Heart right ventricle (tissue), 16 donors: ENCODE results near the gene RNASE4. TPM values are rescaled to one million over a fixed set of nuclear protein-coding genes. Genes with fewer than 3 reads are reported as not detected.

ENCODE experiments used
- ATAC-seq, 8 donors: fragments of 200-7000 bp; cut with Tn5 transposase; one replicate each; pipeline ENCODE4 v1.9.1; 2020; ENCODE audit warnings: mild to moderate bottlenecking in 8 of 8, moderate library complexity in 8 of 8, moderate number of reproducible peaks in 1 of 8
- DNase-seq, 2 donors: peaks; one replicate each; pipeline ENCODE4 v3.0.0-alpha.2; 2020
- H3K27ac ChIP-seq, 10 donors: fragments of 200-600 bp; sonication (generic) in 2 of 10; one replicate each; pipeline versions ENCODE4 v1.5.0 to v1.8.0; 2020 to 2022; ENCODE audit warnings: mild to moderate bottlenecking in 3 of 10
- H3K27me3 ChIP-seq, 7 donors: fragments of 200-600 bp; one replicate each; pipeline ENCODE4 v1.8.0; 2021 to 2022; ENCODE audit warnings: mild to moderate bottlenecking in 2 of 7
- H3K36me3 ChIP-seq, 9 donors: fragments of 200-600 bp; sonication (generic) in 1 of 9; one replicate each; pipeline versions ENCODE4 v1.5.0 to v1.8.0; 2020 to 2022; ENCODE audit warnings: mild to moderate bottlenecking in 2 of 9
- H3K4me1 ChIP-seq, 9 donors: fragments of 200-600 bp; sonication (generic) in 1 of 9; one replicate each; pipeline versions ENCODE4 v1.5.0 to v1.8.0; 2020 to 2022; ENCODE audit warnings: mild to moderate bottlenecking in 4 of 9
- H3K4me3 ChIP-seq, 10 donors: fragments of 200-600 bp; sonication (generic) in 2 of 10; one replicate each; pipeline versions ENCODE4 v1.5.0 to v1.8.0; 2020 to 2022; ENCODE audit warnings: mild to moderate bottlenecking in 7 of 10, moderate library complexity in 2 of 10
- H3K9me3 ChIP-seq, 11 donors: fragments of 200-600 bp in 10 of 11; sonication (generic) in 2 of 11; one replicate each; pipeline versions ENCODE4 v1.5.0 to v1.8.0; 2013 to 2022; ENCODE audit warnings: mild to moderate bottlenecking in 2 of 11, control low read depth in 1 of 11, moderate library complexity in 1 of 11
- WGBS, 2 donors: extraction: QIAGEN DNeasy Blood & Tissue Kit; methylation state at CpG; one replicate each; pipeline ENCODE4 v1.1.7; 2013; ENCODE audit warnings: inconsistent platforms in 1 of 2; 5-methylcytosine and 5-hydroxymethylcytosine counted together
- intact Hi-C, 10 donors: fragments of 100-400 bp; cut with DNase I; formaldehyde crosslinking; loops; one replicate each; pipeline versions ENCODE4 v1.11.1 to v1.14.2; 2022
- polyA plus RNA-seq, 2 donors: library from polyadenylated mRNA; stranded (reverse); fragments of 200-250 nt; gene quantifications; one replicate each; pipeline ENCODE4 v1.2.3, GENCODE V29; 2013
- total RNA-seq, 10 donors: library from RNA; stranded (reverse); fragmentation: NEBNext Ultra II Directional in 3 of 10; extraction: Animal tissue kit (Norgen Biotek cat#: 25700) in 3 of 10; gene quantifications; one replicate each; pipeline versions ENCODE4 v1.2.1 to v1.2.4, GENCODE V29; 2021 to 2023
- TF ChIP-seq, protein P1 (sequence below), 9 donors: fragments of 200-600 bp; sonication (generic) in 2 of 9; IDR thresholded peaks; one replicate each; pipeline versions ENCODE4 v1.5.0 to v1.8.0; 2021 to 2022; ENCODE audit warnings: antibody characterized with exemption in 9 of 9, mild to moderate bottlenecking in 5 of 9, moderate library complexity in 1 of 9
- donor health status: Arrhythmogenic right ventricular cardiomyopathy.
- donor health status: ischemic (EF 13 %, LVEDD 7.1; RV severe dilation, severe dysfunction).
- donor health status: healthy with polysubstance abuse.
- donor health status: DM: no; HTN: yes; CAD: no.
- donor health status: DM: no; HTN: no; CAD: no.
- donor health status: ischemic (EF 25% LVEDD 6.9; RV normal size, moderate dysfunction).
- donor health status: ischemic (EF 25% LVEDD 5.7; RV mildly dilated, moderate dysfunction).
- donor health status: healthy.
- donor health status: DM: yes; HTN: yes; CAD: no.
- donor health status: Ischemic cardiomyopathy.
- donor health status: ischemic (EF 35%, LVEDD 5.7; RV mildly dilated, moderate dysfunction).
- donor health status: nonischemic (EF 11% LVEDD 7.7; RV severe dilation, severe dysfunction).
- donor health status: DM: yes; HTN: yes; CAD: no.
- donor health status: PGD.
- donor health status: ischemic (EF 29% LVEDD 5.4; RV normal size, mild dysfunction).
- donor health status: nonischemic (EF 23%, LVEDD 6.1; RV moderate dilation, normal function).

Gene RNASE4
- total and polyA plus RNA-seq, 12 donors = 2.3 to 16.2 (median 4.5) TPM

- intact Hi-C loops = loop anchor here in 6 of 10 donors (5.0 to 10.0 kb wide), 3 partner anchors 157 to 283 kb away; no protein-coding TSS in a partner anchor
- peaks cover 0 to 7% (median 3%) of the 10 kb centered on the region in 9 donors for H3K4me1 ChIP-seq
Measured at GRCh38 chr14:20692116-20692751, 7.9 kb downstream of the RNASE4 start.

GRCh38 chr14:20696764-20697163, 12.4 kb downstream of the RNASE4 start:
- no peaks in the 10 kb centered on the region for H3K9me3 ChIP-seq
- TF ChIP-seq, protein P1, sequence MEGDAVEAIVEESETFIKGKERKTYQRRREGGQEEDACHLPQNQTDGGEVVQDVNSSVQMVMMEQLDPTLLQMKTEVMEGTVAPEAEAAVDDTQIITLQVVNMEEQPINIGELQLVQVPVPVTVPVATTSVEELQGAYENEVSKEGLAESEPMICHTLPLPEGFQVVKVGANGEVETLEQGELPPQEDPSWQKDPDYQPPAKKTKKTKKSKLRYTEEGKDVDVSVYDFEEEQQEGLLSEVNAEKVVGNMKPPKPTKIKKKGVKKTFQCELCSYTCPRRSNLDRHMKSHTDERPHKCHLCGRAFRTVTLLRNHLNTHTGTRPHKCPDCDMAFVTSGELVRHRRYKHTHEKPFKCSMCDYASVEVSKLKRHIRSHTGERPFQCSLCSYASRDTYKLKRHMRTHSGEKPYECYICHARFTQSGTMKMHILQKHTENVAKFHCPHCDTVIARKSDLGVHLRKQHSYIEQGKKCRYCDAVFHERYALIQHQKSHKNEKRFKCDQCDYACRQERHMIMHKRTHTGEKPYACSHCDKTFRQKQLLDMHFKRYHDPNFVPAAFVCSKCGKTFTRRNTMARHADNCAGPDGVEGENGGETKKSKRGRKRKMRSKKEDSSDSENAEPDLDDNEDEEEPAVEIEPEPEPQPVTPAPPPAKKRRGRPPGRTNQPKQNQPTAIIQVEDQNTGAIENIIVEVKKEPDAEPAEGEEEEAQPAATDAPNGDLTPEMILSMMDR (IDR thresholded peaks at IDR 0.05) = no peak
- 92 to 97% methylated on average over 5 of the region's 5 CpGs for WGBS, 2 donors
- ATAC-seq (no peak), DNase-seq (no peak)
- H3K27ac ChIP-seq = no peak overlapping the region
- H3K4me1 ChIP-seq = peaks cover 0 to 10% (median 0%) of the 10 kb centered on the region in 9 donors
- no peak overlapping the region for H3K4me3 ChIP-seq
- H3K27me3 ChIP-seq = no peaks in the 10 kb centered on the region
- H3K36me3 ChIP-seq = peaks cover 0 to 29% (median 0%) of the 10 kb centered on the region in 9 donors
- intact Hi-C loops = loop anchor here (1.0 to 10.0 kb wide), 11 partner anchors 61 to 346 kb away; partner anchors contain the start of gene RNASE7 (in 2 of the 10)

More at GRCh38 chr14:20692116-20692751, 7.9 kb downstream of the RNASE4 start:
- no peak for ATAC-seq
- no peaks in the 10 kb centered on the region for H3K27me3 ChIP-seq
- peaks cover 0 to 19% (median 0%) of the 10 kb centered on the region in 9 donors for H3K36me3 ChIP-seq
- TF ChIP-seq, protein P1 (IDR thresholded peaks at IDR 0.05) = no peak
- WGBS, 2 donors = 90% methylated on average over 7 of the region's 7 CpGs
- DNase-seq = no peak
- H3K9me3 ChIP-seq = no peaks in the 10 kb centered on the region
- no peak overlapping the region for H3K4me3 ChIP-seq
- no peak overlapping the region for H3K27ac ChIP-seq

- Histone ChIP-seq H3K27me3 (no peaks in the 10 kb centered on the region), H3K9me3 (no peaks in the 10 kb centered on the region), H3K36me3 (peaks cover 0 to 29% (median 0%) of the 10 kb centered on the region in 9 donors), H3K4me1 (peaks cover 0 to 10% (median 0%) of the 10 kb centered on the region in 9 donors), H3K4me3 (no peak overlapping the region), H3K27ac (no peak overlapping the region)
- DNase-seq = peak; percentile 37 to 48
- 33 to 36% methylated on average over 6 of the region's 6 CpGs for WGBS, 2 donors
- intact Hi-C loops = loop anchor here (1.0 to 10.0 kb wide), 11 partner anchors 60 to 345 kb away; partner anchors contain the start of gene RNASE7 (in 2 of the 10)
- TF ChIP-seq, protein P1 (IDR thresholded peaks at IDR 0.05) = peak; percentile 63 to 87 (median 82)
- peak; percentile 69 to 87 (median 76) for ATAC-seq
Measured at GRCh38 chr14:20697273-20698017, 13.1 kb downstream of the RNASE4 start.

GRCh38 chr14:20698018-20698329, 13.6 kb downstream of the RNASE4 start:
- Histone ChIP-seq H3K4me1 (peaks cover 0 to 10% (median 0%) of the 10 kb centered on the region in 9 donors), H3K36me3 (peaks cover 0 to 29% (median 0%) of the 10 kb centered on the region in 9 donors), H3K4me3 (no peak overlapping the region), H3K9me3 (no peaks in the 10 kb centered on the region), H3K27me3 (no peaks in the 10 kb centered on the region), H3K27ac (no peak overlapping the region)
- TF ChIP-seq, protein P1 (IDR thresholded peaks at IDR 0.05) = peak in 2 of 9 donors; percentile 0 to 34
- no peak for DNase-seq
- no peak for ATAC-seq
- intact Hi-C loops = loop anchor here in 9 of 10 donors (1.0 to 10.0 kb wide), 9 partner anchors 59 to 344 kb away; partner anchors contain the start of gene RNASE7 (in 2 of the 9)
